Inferior parietal cortex (tissue), 1 donor: ENCODE results near the gene COX20.

Experiments used
- DNase-seq: peaks from one replicate; pipeline ENCODE4 v3.0.0-alpha.2; 2016; ENCODE audit errors: extremely low spot score

COX20 gene

GRCh38 chr1:244874974-244875579 lies 39.6 kb downstream of the COX20 start:
- no peak for DNase-seq

- no peak for DNase-seq
Observed at GRCh38 chr1:244876228-244876910, 40.9 kb downstream of the COX20 start.

GRCh38 chr1:244878681-244879080 lies 43.2 kb downstream of the COX20 start:
- DNase-seq = no peak

- DNase-seq = no peak
Observed at GRCh38 chr1:244881552-244882280, 46.3 kb downstream of the COX20 start.

GRCh38 chr1:244887281-244887680 lies 51.8 kb downstream of the COX20 start:
- no peak for DNase-seq

GRCh38 chr1:244893836-244894235 lies 58.4 kb downstream of the COX20 start:
- no peak for DNase-seq
